NCI-H2227 treated with DMSO at 0.1 percent for 48 hours (cell line): ENCODE measurements around the gene WEE1.
A peak's percentile ranks its signal among the peaks of the same experiment; 100 is the strongest.
"Not testable (repeated sequence)": the region's sequence is repeated elsewhere in the genome, so short reads cannot be mapped to it uniquely, and the experiment has no call there.

Experiments
- DNase-seq: peaks from one replicate; lab custom pipeline; 2025; lab: John Stamatoyannopoulos, UW

WEE1 gene

DNA sequence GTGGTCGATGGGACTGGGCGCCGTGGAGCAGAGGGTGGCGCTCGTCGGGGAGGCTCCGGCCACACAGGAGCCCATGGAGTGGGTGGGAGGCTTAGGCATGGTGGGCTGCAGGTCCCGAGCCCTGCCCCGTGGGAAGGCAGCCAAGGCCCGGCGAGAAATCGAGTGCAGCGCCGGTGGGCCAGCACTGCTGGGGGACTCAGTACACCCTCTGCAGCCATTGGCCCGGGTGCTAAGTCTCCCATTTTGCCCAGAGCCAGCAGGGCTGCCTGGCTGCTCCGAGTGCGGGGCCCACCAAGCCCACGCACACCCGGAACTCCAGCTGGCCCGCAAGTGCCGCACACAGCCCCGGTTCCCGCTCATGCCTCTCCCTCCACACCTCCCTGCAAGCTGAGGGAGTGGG lies 49.6 kb downstream of the WEE1 start:
- not testable (repeated sequence) for DNase-seq

- no peak for DNase-seq
Observed at GRCh38 chr11:9624448-9624847, 51.0 kb downstream of the WEE1 start.

DNA sequence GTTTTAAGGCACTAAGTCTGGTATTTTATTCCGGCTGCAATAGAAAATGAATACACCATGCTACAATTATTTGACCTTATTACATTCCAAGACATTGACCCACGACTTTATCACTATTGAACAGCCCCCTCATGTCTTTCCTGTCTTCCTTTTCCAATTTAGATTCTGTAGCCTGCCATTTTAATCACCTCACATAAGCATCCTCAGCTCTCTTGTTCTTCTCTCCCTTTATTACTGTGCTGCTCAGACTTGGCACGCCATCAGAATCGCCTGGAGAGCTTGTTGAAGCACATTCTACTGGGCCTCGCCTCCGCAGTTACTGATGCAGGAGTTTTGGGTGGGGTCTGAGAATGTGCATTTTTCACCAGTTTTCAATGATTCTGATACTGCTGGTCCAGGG lies 51.7 kb downstream of the WEE1 start:
- no peak for DNase-seq

GRCh38 chr11:9625728-9626127 lies 52.3 kb downstream of the WEE1 start:
- no peak for DNase-seq

DNA sequence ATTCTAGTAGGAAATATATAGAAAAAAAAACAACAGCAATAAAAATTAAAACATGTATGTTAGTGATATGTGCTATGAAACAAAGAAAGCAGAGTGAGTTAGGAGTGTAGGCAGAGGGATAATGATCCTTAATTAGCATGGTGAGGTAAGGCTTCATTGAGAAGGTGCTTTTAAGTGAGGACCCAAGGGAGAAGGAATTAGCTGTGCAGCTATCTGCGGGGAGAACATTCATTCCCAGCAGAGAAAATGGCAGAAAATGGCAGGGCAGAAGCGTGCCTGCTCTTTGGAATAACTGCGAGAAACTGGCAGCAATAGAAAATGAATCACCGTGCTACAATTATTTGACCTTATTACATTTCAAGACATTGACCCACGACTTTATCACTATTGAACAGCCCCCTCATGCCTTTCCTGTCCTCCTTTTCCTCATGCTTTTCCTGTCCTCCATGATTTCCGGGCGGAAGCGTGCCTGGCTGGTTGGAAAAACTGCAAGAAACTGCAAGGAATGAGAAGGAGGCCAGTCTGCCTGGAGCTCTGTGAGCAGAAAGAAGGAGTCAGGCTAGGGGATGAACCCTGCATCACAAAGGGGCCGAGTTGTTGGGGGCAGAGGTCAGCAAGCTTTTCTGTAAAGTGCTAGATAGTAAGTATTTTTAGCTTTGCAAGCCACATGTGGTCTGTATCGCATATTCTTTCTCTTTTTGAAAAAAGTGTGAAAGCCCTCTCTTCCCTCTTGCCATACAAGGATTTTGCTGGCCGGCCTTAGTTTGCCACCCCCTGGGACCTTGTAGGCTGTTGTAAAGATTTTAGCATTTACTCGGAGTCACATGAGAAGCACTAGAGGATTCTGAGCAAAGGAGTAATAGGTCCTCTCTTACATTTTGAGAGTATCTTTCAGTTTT lies 53.3 kb downstream of the WEE1 start:
- DNase-seq, result peak; percentile 62

- no peak for DNase-seq
Observed at GRCh38 chr11:9629064-9629463, 55.6 kb downstream of the WEE1 start.

DNA sequence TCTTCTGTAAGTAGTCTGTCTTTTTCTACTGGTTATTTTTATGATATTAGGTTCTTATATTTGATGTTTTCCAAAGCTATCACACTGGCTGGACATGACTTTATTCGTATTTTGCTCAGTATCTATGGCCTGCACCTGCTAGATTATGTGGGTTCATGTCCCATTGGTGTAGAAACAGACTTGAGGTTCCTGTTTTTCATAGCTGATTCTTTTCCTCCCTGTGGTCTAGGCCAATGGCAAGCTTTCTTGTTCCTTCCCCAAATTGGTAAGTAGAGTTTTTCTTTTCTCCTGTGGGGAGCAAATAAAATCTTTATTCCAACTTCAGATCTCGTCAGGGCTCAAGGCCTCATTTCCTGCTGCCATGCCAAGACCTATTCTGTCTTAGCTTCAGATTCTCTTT lies 60.2 kb downstream of the WEE1 start:
- no peak for DNase-seq

DNA sequence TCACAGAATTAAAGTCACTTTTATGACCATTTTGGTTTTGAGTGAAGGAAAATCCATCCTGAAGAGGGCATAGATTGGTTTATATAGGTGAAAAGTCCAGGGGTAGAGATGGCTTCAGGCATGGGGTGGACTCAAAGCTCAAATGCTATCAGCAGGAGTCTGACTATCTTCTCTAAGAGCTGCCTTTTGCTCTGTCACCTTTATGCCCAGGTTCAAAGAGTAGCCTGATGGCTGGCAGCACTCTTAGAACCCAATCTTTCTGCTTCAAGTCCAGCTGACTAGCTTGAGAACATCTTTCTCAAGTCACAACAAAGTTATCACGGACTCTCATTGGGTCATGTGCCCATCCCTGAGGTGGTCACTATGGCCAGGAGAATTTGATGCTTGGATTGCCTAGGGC lies 63.2 kb downstream of the WEE1 start:
- no peak for DNase-seq

GRCh38 chr11:9639099-9639498 lies 65.6 kb downstream of the WEE1 start:
- DNase-seq, result no peak
